Ecto neural progenitor cell (in vitro differentiated cells): Measurements from ENCODE around the gene NEUROD4.

ENCODE experiments used
- DNase-seq: peaks from one replicate; pipeline ENCODE4 v3.0.0-alpha.2; 2018; ENCODE audit warnings: low spot score

NEUROD4 gene

GRCh38 chr12:54998958-54999510 lies 20.7 kb upstream of the NEUROD4 start:
- DNase-seq, result no peak

DNA sequence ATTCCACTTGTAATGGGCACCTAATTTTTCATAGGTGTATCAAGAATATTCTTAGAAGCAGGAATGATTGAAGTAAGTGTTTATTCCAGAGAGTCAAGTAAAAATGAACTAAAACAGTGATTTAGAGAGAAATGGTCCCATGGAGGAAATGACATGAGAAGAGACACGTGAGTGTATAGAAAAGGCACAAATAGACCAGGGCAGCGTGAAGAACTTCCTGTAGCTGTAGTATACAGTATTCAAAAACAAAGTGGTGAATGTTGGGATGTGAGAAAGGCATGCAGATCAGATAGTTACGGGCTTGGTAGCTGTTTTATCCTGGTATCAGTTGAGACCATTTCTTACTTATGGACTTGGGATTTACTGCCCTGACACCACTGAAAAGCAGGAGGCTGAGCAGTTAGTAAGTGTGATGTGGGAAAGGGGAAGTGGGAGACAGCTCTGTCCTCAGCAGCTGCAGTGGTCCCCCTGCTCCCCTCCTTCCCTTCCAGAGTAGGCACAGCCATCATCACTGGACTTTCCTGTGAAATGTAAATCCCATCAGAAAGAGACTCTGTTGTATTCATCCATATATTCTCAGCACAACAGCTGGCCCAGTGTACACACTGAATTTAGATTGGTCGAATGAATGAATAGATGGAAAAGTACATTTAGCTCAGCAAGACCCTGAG lies 18.4 kb upstream of the NEUROD4 start:
- DNase-seq, result no peak

- DNase-seq, result no peak
These were observed 17.4 kb upstream of the NEUROD4 start for GRCh38 chr12:55002355-55002754.

- DNase-seq, result peak; percentile 64
These were observed 10.7 kb upstream of the NEUROD4 start for GRCh38 chr12:55008944-55009585.

- DNase-seq, result no peak
These were observed 2.3 kb upstream of the NEUROD4 start for GRCh38 chr12:55017416-55017925.

GRCh38 chr12:55024575-55024974 lies 4.8 kb downstream of the NEUROD4 start:
- DNase-seq, result no peak

GRCh38 chr12:55025508-55025907 lies 5.7 kb downstream of the NEUROD4 start:
- DNase-seq, result no peak

GRCh38 chr12:55034218-55034617 lies 14.4 kb downstream of the NEUROD4 start:
- no peak for DNase-seq

- DNase-seq, result no peak
These were observed 16.7 kb downstream of the NEUROD4 start for GRCh38 chr12:55036326-55037115.

DNA sequence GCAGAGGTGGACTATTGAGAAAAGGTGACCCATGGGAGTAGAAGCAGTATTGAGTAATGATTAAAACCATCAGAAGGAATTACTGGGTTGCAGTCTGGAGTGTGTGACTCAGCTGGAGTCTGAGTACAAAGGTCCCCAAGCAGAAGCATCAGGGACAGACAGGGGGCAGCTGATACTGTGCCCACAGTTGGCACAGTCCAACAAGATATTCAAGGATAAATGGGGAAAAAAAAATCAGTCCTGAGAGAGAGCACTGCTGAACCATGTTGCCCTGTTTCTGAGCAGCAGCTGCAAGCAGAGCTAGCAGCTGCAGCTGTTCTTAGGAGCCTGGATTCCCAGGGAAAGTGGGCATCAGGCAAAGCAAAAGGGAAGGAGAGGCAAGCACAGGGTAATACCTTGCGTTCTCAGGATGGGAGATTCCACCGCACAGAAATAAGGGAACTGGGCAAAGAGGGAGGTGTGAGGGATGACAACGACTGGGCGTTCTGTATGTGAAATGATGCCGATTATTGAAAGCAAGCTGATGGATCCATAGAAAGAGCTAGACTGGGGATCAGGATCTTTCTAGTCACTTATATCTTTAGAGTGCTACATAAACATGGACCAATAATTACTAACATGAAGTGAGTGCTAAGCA lies 17.7 kb downstream of the NEUROD4 start:
- DNase-seq, result no peak

DNA sequence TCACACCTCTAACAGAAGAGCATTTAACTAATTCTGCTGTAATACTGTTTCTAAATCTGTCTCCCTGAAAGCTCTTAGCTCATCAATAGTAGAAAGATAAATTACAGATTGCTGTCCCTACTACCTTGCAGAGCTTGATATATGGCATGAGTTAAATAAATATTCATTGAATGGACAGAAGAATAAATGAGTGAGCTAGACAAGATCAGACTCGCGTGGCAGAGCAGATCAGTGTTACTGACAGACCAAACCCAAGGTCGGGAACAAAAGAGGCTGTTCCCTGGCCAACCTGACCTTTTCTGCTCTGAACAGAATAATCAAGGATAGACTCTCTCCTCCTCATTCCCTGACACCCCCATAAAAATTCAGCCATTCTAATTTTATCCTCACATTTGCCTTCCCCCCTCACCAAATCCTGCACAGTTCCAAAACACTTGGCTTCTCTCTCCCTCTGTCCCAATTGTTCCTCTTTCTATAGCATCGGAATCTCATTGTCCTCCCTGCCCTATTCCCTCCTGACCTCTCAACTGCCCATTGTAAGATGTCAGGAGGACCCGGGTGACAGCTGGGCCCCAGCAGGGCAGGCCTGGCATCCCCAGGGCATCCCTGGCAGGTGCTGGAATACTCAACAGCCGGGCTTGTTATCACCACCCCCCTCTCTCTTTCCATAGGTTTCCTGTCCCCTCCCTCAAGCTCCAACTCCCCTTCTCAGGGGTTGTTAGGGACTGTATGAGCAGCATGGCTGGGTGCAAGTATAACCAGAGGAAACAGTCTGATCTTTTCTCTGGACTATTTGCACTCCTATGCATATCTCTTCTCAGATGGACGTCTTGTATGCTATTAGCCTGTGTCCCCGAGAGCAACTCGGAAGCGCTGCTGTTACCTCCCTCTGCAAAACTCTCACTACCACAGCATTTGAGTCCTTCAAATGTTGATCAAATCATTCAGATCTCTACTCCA lies 19.9 kb downstream of the NEUROD4 start:
- no peak for DNase-seq

GRCh38 chr12:55041345-55042055 lies 21.7 kb downstream of the NEUROD4 start:
- DNase-seq, result no peak

DNA sequence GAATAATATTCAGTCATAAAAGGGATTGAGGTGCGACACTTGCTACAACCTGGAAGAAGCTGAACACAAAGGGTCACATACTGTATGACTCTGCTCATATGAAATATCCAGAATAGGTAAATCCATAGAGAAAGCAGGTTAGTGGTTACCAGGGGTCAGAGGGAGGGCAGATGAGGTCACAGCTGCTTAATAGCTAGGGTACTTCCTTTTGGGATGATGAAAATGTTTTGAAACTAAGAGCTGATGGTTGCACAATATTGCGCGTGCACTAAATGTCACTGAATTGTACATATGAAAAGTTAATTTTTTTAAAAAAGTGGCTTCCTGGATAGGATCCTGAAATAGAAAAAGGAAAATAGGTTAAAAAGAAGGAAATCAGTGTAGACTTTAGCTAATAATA lies 23.8 kb downstream of the NEUROD4 start:
- DNase-seq, result no peak

- no peak for DNase-seq
These were observed 24.4 kb downstream of the NEUROD4 start for GRCh38 chr12:55044135-55044534.

- no peak for DNase-seq
These were observed 29.9 kb downstream of the NEUROD4 start for GRCh38 chr12:55049676-55050075.

DNA sequence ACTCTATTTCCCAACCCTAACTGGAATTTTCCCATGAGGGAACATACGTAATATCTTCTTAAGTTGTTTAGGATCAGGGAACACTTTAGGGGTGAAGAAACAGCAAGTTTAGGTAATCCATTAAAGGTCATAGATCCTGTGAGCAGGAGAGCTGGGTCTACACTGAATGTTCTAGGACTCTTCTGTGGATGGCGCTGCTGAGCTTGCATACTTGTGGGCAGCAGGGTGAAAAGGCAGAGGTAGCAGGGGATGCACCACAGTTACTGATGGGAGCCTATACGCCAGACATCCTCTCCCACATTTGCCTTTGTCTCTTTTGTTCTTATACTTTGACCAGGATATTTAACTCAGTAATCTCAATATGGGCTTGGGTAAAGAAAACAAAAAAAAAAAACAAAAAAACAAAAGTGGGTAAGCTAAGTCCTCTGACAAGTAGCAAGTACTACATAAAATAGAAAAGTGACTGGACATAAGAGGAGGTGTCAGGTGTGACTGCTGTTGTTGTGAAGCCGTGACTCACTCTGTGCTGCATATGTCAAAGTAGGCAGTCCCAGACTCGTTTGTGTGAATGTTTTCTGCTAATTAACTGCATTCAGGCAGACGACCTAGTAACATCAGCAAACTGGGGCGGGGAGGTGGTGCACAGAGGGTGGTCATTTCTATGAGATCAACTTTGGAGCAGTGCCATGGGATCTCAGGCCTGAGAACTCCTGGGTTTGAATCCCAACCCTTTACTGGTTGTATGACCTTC lies 31.6 kb downstream of the NEUROD4 start:
- no peak for DNase-seq

DNA sequence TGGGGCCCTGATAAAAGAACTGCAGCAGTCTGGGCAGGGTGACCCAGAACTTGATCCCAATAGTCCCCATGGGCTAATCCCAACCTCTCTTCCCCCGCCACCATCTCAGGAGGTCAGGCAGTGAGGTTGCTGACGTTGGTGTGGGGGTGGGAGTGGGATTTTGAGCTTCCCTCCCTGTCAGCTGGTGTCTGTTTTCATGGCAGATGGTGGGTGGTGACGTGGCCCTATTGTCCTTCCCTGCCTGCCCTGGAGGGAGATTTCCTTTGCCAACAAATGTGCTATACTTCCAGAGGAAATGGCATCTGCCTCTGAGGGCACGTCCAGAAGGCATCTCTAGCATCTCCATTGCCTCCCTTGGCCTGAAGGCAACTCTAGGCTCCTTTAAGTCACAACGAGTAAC lies 37.7 kb downstream of the NEUROD4 start:
- DNase-seq, result no peak

- no peak for DNase-seq
These were observed 38.3 kb downstream of the NEUROD4 start for GRCh38 chr12:55058082-55058481.

GRCh38 chr12:55058776-55059175 lies 39.0 kb downstream of the NEUROD4 start:
- no peak for DNase-seq

DNA sequence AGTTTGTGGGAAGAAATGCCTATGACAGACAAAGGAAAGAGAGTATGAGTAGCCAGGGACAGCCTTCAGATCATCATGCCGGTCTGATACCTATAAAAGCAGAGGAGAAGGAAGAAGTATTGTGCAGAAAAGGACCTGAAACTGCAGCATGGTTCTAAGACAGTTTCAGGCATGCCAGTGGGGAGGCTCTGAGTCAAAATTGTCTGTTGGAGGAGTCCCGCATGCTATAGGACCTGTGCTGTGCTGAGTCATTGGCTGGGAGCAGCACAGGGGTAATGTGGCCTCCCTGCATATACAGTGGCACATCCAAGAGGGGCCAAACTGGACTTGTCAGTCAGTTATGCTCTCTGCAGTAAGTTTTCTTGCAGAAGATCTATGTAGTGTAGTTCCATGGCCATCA lies 40.7 kb downstream of the NEUROD4 start:
- no peak for DNase-seq
